GM03348 (cell line): ENCODE data around the gene IL15.
A peak's percentile ranks its signal among the peaks of the same experiment; 100 is the strongest.
"Not testable (repeated sequence)": the region's sequence is repeated elsewhere in the genome, so short reads cannot be mapped to it uniquely, and the experiment has no call there.

Source experiments
- DNase-seq: peaks from one replicate; pipeline ENCODE4 v3.0.0; 2012; ENCODE audit warnings: low spot score

IL15 gene, protein sequence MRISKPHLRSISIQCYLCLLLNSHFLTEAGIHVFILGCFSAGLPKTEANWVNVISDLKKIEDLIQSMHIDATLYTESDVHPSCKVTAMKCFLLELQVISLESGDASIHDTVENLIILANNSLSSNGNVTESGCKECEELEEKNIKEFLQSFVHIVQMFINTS

DNA sequence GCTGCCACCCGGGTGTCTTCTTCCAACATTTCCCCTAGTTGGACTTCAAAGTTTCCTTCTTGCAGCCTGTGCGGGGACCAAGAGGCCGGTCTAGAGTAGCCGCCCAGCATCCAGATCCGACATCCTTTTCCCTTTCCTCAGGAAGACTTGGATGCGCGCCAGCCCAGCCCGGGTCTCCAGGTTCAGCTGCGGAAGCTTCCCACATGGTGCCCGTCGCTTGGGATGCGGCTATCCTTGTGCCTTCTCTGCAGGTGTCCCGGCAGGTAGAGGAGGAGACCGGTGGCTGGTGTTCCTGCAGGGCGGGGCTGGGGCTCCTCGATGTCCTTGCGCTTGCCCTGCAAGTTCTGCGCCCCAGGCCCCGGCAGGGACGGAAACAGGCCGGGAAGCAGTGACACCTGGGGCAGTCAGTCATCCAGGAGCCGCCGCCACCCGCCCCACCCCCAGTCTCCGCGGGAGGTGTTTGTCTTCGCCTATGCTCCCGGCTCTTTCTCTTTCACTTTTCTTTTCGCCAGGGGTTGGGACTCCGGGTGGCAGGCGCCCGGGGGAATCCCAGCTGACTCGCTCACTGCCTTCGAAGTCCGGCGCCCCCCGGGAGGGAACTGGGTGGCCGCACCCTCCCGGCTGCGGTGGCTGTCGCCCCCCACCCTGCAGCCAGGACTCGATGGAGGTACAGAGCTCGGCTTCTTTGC, at the start of gene IL15:
TSS of gene IL15 (plus strand) at position 502 of the 689 bp plus-strand sequence. CDS start 82,882 bp downstream, outside the sequence.
- DNase-seq: peak; percentile 84

DNA sequence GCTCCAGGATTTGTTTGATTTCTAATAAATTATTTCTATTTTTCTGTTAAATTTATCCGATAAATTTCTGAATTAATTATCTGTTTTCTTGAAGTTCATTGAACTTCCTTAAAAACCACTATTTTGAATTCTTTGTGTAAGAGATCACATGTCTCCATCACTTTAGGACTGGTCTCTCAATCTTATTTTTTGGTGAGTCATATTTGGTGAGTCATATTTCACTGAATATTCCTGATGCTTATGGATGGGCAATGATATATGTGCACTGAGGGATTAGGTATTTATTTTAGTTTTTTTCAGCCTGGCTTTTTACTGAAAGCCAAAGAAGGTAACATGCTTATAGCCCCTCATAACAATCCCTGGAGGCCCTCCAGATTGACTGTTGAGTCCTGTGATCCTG, 48.5 kb upstream of the IL15 start:
- no peak for DNase-seq

DNA sequence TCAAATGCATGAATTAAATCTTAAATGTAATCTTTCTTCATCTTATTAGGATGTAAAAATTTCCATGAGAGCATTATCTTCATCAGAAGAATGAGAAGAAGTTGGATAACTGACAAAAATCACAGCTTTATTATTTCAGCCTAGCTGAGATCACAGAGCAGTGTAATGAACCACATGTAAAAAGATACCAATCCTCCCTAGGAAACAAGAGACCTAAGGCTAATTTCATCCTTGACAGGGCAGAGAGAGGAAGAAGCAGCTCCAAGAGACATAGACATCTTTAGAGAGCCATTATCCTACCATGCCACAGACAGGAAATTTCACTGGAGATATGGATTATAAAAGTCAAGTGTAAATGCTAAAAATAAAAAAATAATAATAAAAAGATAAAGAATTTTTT, 40.9 kb upstream of the IL15 start:
- no peak for DNase-seq

DNA sequence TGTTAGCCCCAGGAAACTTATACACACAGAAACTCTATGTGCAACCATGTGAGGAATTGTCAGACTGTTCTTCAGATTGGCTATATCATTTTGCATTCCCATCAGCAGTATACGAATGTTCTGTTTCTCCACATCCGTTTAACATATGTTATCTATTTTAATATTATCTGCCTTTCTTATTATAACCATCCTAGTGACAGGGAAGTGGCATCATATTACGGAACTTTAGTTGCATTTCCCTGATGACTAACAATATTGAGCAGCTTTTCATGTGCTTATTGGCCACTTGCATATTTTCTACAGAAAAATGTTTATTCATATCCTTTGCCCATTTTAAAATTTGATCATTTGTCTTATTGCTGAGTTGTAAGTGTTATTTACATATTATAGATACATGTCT, 36.5 kb upstream of the IL15 start:
- DNase-seq: no peak

DNA sequence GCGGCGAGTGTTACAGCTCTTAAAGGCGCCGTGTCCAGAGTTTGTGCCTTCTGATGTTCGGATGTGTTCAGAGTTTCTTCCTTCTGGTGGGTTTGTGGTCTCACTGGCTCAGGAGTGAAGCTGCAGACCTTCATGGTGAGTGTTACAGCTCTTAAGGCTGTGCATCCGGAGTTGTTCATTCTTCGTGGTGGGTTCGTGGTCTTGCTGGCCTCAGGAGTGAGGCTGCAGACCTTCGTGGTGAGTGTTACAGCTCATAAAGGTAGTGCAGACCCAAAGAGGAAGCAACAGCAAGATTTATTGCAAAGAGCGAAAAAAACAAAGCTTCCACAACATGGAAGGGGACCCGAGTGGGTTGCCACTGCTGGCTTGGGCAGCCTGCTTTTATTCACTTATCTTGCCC, 31.7 kb upstream of the IL15 start:
- DNase-seq: not testable (repeated sequence)

DNA sequence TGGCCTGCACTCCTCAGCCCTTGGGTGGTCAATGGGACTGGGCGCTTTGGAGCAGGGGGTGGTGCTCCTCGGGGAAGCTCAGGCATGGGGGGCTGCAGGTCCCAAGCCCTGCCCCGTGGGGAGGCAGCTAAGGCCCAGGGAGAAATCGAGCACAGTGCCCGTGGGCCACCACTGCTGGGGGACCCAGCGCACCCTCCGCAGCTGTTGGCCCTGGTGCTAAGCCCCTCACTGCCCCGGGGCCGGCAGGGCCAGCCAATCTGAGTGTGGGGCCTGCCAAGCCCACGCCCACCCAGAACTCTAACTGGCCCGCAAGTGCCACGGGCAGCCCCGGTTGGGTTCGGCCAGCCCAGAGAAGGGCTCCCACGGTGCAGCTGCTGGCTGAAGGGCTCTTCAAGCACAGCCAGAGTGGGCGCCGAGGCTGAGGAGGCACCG, 30.9 kb upstream of the IL15 start:
- no peak for DNase-seq

DNA sequence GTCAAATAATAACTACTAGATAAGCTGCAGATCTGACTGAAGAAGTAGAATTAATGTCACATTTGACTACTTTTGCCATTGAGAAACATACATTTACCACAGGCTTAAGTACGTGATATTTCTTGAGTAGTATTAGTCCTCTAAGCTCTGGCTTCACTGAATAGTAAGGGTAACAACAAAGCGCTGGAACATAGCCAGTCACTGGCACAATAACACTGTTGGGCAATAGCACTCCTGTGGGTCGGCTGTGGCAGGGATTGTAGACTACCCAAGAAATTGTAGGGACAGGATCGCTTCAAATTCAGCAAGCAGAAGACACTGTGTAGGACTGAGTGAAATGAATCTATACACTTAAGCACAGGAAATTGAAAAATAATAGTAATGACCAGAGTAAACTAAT, 27.1 kb upstream of the IL15 start:
- DNase-seq: no peak

DNA sequence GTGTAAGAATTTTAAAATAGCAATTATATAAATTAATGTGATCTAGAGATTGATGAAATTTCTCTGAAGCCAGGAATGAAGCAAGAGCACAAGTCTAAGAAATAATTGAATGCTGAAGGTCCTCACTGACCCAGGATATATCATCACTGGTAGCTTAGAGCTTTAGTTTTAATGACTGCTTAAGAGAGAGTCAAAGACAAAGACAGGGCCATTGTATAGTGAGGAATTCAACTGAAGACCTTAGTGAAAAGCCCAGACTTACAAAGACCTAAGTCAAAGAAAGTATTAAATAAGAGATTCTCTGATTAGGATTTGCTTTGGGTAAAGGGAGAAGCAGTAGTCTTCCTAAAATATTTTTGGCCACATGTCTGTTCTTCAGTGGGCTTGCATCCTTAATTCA, 26.0 kb upstream of the IL15 start:
- no peak for DNase-seq

DNA sequence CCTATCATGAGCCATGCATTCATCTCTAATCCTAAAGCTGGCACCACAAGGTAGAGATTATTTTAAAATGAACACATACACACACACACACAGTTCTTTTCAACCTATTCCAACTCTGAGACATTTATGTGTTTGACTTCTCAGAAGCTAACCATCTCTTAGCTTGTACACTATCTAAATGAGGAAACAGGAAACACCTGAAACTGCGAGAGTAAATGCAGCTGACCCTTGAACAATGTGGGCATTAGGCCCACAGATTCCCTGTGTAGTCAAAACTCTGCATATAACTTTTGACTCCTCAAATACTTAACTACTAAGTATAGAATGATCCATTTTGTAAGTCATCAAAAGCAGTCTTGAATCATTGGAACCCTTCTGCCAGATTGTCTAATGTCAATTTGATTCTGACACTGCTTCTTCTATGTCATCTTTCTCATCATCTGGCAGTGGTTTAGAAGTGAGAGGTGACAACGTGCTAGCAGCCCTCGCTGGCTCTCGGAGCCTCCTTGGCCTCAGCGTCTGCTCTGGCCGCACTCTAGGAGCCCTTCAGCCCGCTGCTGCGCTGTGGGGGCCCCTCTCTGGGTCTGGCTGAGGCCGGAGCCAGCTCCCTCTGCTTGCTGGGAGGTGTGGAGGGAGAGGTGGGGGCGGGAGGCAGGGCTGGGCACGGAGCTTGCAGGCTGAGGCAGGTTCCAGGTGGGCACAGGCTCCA, 21.4 kb upstream of the IL15 start:
- no peak for DNase-seq

DNA sequence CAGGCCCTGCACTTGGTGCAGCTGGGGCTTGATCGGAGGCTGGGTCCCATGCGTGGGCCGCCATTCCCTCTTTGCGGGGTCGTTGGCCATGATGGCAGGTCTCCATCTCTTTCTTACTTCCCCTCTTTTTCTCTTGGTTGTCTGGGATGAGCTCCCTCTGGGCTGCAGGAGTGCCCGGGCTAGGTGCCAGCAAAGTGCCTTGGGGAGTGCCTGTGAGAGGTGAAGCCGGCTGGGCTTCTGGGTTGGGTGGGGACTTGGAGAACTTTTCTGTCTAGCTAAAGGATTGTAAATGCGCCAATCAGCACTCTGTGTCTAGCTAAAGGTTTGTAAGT, 20.8 kb upstream of the IL15 start:
- not testable (repeated sequence) for DNase-seq

DNA sequence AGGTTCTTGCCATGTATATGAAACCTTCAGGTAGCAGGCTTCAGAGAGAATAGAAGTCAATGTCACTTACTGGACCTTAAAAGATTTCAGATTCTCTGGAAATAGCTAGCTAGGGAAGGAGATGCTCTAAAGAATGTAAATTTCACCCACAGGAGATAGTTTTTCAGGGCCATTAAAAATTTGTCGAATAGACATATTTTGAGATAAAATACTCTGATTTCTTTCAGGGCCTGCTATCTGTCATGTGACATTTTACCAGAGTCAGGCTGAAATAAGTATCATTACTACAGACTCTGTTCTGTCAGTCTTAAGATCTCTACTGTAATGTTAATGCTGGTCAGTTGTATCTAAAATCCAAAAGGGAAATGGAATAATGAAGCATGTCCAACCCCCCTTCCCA, 15.7 kb upstream of the IL15 start:
- no peak for DNase-seq

DNA sequence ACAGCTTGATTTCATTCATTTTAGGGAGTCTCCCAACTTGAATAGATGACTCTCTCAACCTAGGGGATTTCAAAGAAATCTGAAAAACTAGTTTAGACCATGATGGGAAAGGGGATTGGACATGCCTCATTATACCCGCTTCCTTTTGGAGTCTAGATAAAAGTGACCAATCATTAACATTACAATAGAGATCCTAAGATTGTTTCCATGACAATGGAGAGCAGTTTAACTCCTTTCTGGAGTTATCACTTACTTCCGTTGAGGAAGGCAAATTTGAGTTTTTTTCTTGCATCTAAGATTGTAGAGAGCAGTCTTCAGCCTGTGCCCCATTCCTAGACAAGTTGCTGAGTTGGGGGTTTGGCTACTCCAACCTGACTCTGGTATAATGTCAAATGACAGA, 11.4 kb upstream of the IL15 start:
- DNase-seq: no peak

DNA sequence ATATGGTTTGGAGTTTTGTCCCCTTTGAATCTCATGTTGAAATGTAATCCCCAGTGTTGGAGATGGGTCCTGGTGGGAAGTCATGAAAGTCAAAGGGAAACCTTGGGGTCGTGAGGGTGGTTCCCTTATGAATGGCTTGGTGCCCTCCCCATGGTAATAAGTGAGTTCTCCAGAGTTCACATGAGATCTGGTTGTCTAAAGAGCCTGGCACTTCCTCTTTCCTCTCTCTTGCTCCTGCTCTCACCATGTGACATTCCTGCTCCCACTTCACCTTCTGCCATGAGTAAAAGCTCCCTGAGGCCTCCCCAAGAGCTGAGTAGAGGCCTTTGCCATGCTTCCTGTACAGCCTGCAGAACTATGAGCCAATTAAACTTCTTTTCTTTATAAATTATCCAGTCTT, 5.5 kb upstream of the IL15 start:
- DNase-seq: no peak

DNA sequence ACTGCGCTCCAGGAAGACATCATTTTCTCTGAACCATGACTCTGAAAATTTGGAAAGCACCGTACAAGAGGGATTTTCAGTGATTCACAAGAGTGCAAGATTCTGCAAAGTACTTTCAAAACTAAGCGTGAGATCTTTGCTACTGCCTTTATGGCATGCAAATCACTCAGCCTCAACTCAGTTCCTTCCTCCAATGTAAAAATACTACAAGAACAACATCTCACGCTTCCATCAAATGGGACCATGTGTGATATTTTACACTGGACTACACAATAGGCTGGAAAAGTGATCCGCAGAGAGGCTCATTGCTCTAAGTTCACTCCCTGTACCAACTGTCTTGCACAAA, 674 bp upstream of the IL15 start:
- no peak for DNase-seq

DNA sequence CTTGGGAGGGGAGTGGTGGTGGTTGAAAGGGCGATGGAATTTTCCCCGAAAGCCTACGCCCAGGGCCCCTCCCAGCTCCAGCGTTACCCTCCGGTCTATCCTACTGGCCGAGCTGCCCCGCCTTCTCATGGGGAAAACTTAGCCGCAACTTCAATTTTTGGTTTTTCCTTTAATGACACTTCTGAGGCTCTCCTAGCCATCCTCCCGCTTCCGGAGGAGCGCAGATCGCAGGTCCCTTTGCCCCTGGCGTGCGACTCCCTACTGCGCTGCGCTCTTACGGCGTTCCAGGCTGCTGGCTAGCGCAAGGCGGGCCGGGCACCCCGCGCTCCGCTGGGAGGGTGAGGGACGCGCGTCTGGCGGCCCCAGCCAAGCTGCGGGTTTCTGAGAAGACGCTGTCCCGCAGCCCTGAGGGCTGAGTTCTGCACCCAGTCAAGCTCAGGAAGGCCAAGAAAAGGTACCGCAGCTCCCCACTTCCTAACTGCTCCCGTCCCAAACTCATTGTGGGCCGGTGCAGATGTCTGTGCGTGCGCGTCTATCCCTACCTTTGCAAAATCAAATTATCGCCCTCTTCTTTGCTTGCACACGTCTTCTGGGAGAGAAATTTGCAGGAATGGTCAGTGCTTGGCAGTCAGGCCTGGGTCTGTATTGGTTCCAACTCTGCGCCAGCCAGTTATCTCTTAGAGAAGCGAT, 533 bp downstream of the IL15 start:
- DNase-seq: peak; percentile 87

DNA sequence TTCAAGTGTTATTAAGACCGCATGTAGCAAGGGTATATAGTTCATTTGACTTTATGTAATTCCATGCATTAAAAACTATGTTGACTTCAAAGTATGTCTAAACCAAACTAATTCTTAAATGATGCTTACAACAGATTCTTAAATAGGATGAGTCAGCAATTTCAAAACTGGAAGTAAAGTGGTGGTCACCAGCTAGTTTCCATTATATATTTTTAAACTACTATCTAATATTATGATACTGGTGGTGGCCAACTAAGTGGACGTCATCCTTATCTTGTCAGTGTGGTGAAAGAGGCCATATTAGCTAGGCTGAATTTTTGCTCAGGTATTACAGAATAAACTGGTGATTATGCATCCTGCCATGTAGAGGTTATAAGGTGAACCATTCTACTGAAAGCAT, 1.2 kb downstream of the IL15 start:
- DNase-seq: no peak

DNA sequence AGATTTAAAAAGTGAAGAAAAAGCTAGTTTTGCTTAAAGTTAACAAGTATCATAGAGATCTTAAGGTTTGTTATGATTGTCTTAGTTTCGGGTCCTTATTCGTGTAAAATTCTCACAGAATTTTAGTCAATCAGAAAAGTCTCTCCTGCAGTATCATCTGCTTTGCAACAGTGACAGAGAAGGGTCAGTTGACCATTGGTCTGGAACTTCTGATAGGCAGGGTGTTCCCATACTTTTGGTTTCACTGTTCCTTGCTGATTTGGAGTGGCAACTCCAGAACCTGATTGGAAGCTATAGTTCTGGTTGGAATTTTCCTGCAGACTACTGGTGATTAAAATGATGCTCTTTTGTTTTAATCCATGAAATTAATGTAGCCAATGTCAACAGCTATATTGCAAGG, 1.8 kb downstream of the IL15 start:
- no peak for DNase-seq

DNA sequence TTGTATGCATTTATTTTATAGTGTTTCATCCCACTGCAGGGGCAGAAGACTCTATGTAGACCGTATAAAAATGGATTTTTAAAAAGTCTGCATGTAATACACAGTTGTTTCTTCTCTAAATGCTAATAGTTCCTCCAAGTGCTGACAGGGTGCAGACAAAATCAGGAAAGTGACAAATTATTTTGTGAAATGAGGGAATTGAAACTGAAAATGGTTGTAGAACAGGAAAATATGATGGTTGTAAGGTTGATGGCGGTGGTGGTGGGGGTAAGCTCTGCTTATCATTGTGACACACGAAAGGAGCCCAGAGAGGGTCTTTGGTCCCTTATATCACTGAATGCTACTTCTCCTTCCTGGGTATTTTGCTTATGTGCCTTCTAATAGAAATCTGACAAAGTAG, 4.3 kb downstream of the IL15 start:
- DNase-seq: no peak

DNA sequence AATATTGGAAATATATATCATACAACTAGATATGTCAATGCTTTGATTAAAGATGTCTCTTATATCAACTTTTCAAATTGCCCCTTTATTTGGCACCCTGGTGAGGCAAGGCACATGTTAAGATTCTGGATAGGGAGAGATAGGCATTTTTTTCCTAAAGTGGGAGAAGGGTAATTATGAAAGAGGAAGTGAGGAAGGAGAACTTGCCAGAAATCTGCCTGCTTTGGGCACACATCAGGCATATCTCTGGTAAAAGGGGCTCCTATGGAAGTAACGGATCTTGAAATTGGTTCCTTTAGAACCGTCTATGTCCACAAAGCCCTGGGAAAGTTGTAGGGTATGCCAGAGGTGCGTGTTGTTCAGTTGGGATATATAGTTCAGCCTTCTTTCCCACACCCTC, 5.7 kb downstream of the IL15 start:
- DNase-seq: no peak

DNA sequence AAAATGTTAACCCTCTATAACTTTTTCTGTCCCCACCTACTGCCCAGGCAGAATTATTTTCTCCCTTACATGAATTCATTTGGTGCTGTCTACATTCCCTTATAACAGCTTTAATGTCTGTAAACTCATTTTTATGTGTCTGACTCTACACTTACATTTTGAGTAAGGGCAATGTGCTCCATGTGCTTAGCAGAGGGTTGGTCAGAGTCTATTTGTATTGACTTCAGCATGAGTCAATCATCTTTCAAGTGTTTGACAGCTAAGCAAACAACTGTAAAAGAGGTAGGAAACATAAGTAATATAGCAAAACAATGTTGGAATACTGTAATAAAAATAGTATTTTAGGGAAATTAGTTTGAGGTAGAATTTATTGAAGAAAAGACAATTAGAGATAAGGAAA, 6.3 kb downstream of the IL15 start:
- DNase-seq: no peak

DNA sequence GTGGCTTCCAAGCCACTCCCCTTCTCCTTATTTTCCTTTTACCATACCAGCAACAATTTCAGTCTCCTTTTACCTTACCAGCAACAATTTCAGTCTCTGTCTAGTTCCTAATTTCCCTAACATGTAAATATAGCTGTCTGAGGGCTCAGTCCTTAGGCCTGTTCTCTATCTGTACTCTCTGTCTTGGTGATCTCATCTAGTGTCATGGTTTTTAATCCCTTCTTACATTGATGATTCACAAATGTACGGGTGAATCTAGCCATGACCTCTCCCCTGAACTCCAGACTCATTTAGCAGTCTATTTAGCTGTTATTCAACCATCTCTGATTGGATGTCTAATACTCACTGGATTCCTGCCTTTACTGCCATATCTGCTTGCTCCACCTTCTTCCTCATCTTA, 7.2 kb downstream of the IL15 start:
- DNase-seq: peak; percentile 40

DNA sequence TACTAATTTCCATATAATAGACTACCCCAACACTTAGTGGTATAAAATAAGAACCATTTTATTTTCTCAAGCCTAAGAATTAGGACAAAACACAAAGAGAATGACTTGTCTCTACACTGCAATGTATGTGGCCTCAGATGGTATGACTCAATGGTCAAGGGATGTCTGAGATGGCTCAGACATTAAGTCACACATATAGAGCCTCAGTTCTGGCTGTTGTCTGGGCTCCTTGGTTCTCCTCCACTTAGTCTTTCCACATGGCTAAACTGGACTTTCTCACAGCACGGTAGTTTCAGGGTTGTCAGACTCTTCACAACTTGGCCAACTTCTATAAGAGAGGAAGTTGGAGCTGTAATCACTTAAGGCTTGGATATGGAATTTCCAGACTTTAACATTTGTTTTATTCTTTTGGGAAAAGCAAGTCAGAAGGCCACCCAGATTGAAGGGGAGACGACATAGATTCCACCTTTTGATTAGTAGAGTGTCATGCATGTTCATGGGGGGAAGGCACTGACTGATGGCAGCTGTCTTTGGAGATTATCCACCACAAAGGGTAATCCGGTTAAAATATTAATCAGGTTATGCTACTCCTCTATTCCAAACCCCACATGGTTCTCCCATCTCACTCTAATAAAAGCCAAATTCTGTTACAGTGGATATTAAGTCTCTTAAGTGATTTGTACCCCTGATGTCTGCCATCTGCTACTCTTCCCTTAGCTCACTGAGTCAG, 9.4 kb downstream of the IL15 start:
- peak; percentile 53 for DNase-seq

DNA sequence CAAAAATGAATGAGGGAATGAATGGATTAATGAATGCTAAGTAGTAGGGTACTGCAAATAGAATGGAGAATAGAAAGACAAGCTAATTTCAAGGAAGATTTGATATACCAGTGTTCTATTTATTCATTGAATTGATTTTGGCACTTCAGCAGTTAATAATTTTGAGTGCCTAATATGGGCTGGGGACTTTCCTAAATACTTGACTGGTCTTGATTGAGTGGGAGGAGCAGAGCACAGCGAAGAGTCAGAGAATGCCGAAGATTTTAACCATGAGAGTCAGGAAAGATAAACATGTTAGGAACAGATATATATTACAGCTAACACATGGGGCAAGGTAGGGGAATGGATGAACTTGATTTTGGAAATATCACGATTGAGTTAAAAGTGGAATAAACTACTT, 10.6 kb downstream of the IL15 start:
- no peak for DNase-seq
